GM19455 (cell line): Measurements from ENCODE around the gene TAF11L6.
"Not testable (repeated sequence)": the region's sequence is repeated elsewhere in the genome, so short reads cannot be mapped to it uniquely, and the experiment has no call there.

Experiments
- ATAC-seq: cut with Tn5 transposase; IDR thresholded peaks from one replicate; pipeline ENCODE4 v1.9.1; 2021; ENCODE audit not compliant: unreplicated experiment

The TAF11L6 gene

GRCh38 chr5:17528369-17528768 is at the start of gene TAF11L6:
TSS of gene TAF11L6 (plus strand) at chr5:17528669.
- not testable (repeated sequence) for ATAC-seq

DNA sequence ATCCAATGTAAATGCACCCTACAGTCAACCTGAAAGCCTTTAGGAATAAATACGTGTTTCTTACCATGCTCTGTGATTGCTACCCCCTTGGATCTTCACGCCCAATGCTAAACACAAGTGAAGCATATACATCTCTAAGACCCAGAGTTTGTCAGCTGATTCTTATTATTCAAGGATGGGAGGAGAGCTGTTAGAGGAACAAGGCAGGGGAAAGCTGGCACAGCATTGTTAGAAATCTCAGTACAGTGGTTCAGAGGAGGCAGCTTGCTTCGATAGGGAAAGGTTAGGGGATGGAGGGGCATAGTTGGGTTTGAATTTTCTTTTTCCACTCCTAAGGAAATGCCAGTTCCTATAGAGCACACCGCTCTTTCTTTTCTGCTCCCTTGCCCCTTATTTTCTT is 47.1 kb upstream of the TAF11L6 start:
- no peak for ATAC-seq

- ATAC-seq = no peak
Measured at GRCh38 chr5:17482790-17483189, 45.7 kb upstream of the TAF11L6 start.

- not testable (repeated sequence) for ATAC-seq
Measured at GRCh38 chr5:17486464-17487173, 41.9 kb upstream of the TAF11L6 start.

DNA sequence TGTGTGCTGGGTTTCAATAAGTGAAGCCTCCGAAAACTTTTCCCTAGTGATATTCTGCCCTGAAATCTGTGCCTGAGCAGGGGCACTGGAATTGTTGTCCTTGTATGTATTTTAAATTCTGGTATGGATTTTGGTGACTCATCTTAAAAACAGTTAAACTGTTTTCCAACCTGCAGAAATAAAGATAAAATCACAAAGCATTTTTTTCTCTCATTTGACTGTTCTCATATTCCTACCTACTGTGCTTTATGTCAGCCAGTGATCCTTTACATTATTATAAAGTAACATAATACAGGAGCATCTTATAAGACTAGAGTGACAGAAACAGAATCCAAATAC is 41.3 kb upstream of the TAF11L6 start:
- ATAC-seq = no peak

DNA sequence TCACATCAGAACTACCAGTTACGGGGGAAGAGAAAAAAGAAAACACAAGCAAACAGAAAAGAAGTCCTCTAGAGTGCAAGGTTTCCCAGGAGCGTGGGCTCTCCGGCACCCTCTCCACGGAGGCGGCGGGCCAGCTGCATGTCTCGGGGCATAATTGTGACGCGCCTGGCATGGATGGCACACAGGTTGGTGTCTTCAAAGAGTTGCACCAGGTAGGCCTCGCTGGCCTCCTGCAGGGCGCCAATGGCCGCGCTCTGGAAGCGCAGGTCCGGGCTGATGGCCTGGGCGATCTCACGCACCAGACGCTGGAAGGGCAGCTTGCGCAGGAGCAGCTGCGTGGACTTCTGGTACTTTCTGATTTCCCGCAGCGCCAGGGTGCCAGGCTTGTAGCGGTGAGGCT is 37.2 kb upstream of the TAF11L6 start:
- ATAC-seq = not testable (repeated sequence)

- ATAC-seq = no peak
Measured at GRCh38 chr5:17492770-17493169, 35.7 kb upstream of the TAF11L6 start.

DNA sequence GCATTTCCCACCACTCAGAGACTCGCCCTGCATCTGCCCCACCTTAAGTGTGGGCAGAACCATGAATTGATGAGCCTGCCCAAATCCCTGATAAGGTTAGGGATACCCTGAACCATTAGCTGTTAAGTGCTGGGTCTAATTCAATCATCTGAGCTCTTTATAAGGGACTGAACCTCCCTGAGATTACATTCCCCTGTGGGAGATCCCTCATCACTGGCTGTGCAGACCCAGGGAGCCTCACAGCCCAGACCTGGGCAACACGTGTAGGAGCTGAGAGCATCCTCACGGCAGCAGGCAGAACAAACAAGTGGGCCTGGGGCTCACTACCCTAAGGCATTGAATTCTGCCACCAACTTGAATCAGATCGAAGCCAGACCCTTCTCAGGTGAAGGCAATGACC is 31.0 kb upstream of the TAF11L6 start:
- ATAC-seq = no peak

DNA sequence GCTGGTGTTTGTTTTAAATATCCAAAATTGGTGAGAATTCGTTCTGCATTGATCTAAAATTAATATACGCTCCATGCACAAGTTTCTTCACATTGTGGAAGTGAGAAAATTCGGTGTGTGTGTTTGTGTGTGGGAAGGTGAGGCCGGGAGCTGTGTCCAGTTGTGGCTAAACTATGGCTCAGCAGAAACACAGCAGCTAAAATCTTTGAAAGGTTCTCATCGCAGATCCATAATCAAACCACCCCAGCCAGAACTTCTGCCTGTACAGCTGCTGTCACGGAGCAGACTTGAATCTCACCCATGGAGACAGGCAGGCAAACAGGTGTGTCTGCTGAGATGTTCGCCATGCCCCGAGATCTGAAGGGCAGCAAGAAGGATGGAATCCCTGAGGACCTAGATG is 30.5 kb upstream of the TAF11L6 start, which contains the start of gene TAF11L2:
Gene TAF11L2 (plus strand): TSS at position 301 of the 400 bp plus-strand sequence.
- ATAC-seq = not testable (repeated sequence)

- ATAC-seq = no peak
Measured at GRCh38 chr5:17511775-17512325, 16.6 kb upstream of the TAF11L6 start.

DNA sequence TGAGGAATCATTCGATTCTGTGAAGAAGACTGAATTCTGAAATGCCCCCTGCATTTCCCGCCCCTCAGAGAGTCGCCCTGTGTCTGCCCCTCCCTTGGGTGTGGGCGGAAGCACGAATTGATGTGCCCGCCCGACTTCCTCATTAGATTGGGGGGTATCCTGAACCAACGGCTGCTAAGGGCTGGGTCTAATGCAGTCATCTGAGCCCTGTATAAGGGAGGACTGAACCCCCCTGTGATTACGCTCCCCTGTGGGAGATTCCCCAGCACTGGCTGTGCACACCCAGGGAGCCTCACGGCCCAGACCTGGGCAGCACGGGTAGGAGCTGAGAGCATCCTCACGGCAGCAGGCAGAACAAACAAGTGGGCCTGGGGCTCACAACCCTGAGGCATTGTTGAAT is 10.9 kb upstream of the TAF11L6 start:
- ATAC-seq = not testable (repeated sequence)

GRCh38 chr5:17518067-17518466 is 10.4 kb upstream of the TAF11L6 start, which contains the start of gene TAF11L3:
TSS of gene TAF11L3 (plus strand) at chr5:17518367.
- not testable (repeated sequence) for ATAC-seq

GRCh38 chr5:17519508-17519907 is 9.0 kb upstream of the TAF11L6 start:
- ATAC-seq = not testable (repeated sequence)

GRCh38 chr5:17521501-17521900 is 7.0 kb upstream of the TAF11L6 start, which contains the start of gene TAF11L4:
TSS of gene TAF11L4 (plus strand) at chr5:17521801.
- ATAC-seq = not testable (repeated sequence)

DNA sequence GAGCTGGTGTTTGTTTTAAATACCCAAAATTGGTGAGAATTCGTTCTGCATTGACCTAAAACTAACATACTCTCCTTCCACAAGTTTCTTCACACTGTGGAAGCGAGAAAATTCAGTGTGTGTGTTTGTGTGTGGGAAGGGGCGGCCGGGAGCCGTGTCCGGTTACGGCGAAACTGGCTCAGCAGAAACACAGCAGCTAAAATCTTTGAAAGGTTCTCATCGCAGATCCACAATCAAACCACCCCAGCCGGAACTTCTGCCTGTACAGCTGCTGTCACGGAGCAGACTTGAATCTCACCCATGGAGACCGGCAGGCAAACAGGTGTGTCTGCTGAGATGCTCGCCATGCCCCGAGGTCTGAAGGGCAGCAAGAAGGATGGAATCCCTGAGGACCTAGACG is 3.5 kb upstream of the TAF11L6 start, which contains the start of gene TAF11L5:
Gene TAF11L5 (plus strand): TSS at position 301 of the 400 bp plus-strand sequence.
- ATAC-seq = not testable (repeated sequence)

- ATAC-seq = not testable (repeated sequence)
Measured at GRCh38 chr5:17526504-17526903, 2.0 kb upstream of the TAF11L6 start.
